Mesothelial cell of epicardium (in vitro differentiated cells): ENCODE results near the gene TC2N. TPM values are rescaled to one million over a fixed set of nuclear protein-coding genes. Genes with fewer than 3 reads are reported as not detected.

Source experiments
- DNase-seq, 2 experiments: peaks; one replicate each; pipeline ENCODE4 v3.0.0; 2021; ENCODE audit warnings: low spot score in 2 of 2; ENCODE audit not compliant: unreplicated experiment in 2 of 2
- H3K27ac Mint-ChIP-seq: 2 replicates; pipeline ENCODE4 v1.8.0; 2021; ENCODE audit warnings: mixed read lengths
- H3K27me3 Mint-ChIP-seq: 2 replicates; pipeline ENCODE4 v1.8.0; 2021; ENCODE audit warnings: low read depth, mixed read lengths
- H3K36me3 Mint-ChIP-seq: 2 replicates; pipeline ENCODE4 v1.8.0; 2021; ENCODE audit warnings: mixed read lengths
- H3K4me1 Mint-ChIP-seq: 2 replicates; pipeline ENCODE4 v1.8.0; 2021; ENCODE audit warnings: mixed read lengths
- H3K4me3 Mint-ChIP-seq: 2 replicates; pipeline ENCODE4 v1.8.0; 2021; ENCODE audit warnings: mild to moderate bottlenecking, moderate library complexity, mixed read lengths
- H3K9me3 Mint-ChIP-seq: 2 replicates; pipeline ENCODE4 v1.8.0; 2021; ENCODE audit warnings: mixed read lengths
- total RNA-seq: library from RNA; stranded (reverse); gene quantifications from 3 replicates; pipeline ENCODE4 v1.2.1, GENCODE V29; 2021
- TF ChIP-seq, protein P1 (sequence below): fragments of 200-600 bp; sonication (generic); IDR thresholded peaks from one replicate; pipeline ENCODE4 v1.5.0; 2021; ENCODE audit warnings: antibody characterized with exemption; ENCODE audit not compliant: unreplicated experiment

The TC2N gene
- total RNA-seq, 1 donor from 2014 or later: 8.5 TPM

DNA sequence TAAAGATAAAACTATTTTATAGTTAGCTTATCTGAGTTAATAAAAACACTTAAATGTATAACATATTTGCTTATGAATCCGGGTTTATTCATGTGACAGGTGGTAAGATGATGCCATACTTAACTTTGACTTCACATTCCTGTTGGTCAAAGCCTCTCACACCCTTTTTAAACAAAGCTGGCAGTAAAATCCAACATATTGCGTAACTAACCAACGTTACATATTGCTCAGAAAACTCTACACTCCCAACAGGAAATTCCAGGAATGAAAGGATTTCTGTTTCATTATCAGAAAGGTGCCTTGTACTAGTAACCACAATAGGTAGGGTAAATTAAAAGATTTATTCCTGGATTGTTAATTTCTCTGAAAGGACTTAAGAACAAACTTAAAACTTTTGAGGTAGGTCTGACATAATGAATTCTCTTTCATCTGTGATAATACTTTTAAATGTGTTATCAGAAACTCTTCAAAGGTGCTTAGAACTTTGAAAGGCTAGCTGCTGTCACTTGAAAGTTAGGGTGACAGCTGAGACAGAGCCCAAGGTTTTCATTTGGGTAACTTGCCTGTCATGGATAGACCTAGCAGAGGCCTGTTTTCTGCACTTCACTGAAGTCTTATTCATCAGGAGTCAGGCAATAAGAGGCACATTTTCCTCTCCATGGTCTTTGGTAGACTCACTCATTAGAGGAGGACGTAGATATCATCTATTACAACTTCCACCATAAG is 111.6 kb downstream of the TC2N start:
- peaks cover 12% of the 10 kb centered on the region for H3K9me3 Mint-ChIP-seq
- H3K4me3 Mint-ChIP-seq: no peak overlapping the region
- peak overlapping the region; percentile 47 for H3K27ac Mint-ChIP-seq
- peaks cover 12% of the 10 kb centered on the region for H3K4me1 Mint-ChIP-seq
- TF ChIP-seq, protein P1, sequence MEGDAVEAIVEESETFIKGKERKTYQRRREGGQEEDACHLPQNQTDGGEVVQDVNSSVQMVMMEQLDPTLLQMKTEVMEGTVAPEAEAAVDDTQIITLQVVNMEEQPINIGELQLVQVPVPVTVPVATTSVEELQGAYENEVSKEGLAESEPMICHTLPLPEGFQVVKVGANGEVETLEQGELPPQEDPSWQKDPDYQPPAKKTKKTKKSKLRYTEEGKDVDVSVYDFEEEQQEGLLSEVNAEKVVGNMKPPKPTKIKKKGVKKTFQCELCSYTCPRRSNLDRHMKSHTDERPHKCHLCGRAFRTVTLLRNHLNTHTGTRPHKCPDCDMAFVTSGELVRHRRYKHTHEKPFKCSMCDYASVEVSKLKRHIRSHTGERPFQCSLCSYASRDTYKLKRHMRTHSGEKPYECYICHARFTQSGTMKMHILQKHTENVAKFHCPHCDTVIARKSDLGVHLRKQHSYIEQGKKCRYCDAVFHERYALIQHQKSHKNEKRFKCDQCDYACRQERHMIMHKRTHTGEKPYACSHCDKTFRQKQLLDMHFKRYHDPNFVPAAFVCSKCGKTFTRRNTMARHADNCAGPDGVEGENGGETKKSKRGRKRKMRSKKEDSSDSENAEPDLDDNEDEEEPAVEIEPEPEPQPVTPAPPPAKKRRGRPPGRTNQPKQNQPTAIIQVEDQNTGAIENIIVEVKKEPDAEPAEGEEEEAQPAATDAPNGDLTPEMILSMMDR: no peak
- peaks cover 6% of the 10 kb centered on the region for H3K27me3 Mint-ChIP-seq
- DNase-seq: no peak
- H3K36me3 Mint-ChIP-seq: peaks cover 6% of the 10 kb centered on the region

DNA sequence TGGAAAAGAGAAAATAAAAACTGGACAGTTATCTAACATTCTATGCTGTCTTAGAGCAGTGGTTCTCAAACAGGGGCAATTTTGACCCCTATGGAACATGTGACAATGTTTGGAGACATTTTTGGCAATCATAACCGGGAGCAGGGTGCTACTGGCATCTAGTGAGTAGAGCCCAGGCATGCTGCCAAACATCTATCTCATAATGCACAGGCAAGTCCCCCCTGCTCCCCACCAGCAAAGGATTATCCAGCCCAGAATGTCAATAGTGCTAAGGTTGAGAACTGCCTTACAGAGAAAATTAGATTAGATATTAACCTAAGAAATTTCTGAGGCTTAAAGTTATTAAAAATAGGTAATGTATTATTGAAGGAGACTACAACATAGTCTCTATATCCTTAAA is 112.5 kb downstream of the TC2N start:
- Mint-ChIP-seq H3K36me3 (no peaks in the 10 kb centered on the region), H3K4me1 (peaks cover 12% of the 10 kb centered on the region), H3K27ac (no peak overlapping the region), H3K27me3 (peaks cover 6% of the 10 kb centered on the region), H3K9me3 (peaks cover 4% of the 10 kb centered on the region), H3K4me3 (no peak overlapping the region)
- TF ChIP-seq, protein P1: no peak
- DNase-seq: no peak

DNA sequence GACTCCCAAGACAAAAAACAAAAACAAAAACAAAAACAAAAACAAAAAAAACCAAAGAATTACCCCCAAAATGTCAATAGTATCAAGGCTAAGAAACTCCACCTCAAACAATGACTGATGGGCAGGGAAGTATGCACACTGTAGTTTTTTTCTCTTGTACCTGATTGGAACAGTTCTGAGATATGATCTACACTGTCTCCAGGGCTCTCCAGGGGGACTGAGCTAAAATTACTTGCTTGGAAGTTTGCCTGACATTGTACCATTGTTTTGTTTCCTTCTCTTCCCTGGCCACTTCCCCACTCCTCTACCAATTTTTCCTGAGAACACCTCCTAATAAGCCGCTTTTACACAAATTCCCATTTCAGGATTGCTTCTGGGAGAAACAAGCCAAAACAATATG is 113.2 kb downstream of the TC2N start:
- Mint-ChIP-seq H3K36me3 (no peaks in the 10 kb centered on the region), H3K4me1 (peaks cover 12% of the 10 kb centered on the region), H3K27ac (no peak overlapping the region), H3K4me3 (no peak overlapping the region), H3K27me3 (peaks cover 6% of the 10 kb centered on the region), H3K9me3 (no peaks in the 10 kb centered on the region)
- DNase-seq: no peak
- TF ChIP-seq, protein P1: no peak

DNA sequence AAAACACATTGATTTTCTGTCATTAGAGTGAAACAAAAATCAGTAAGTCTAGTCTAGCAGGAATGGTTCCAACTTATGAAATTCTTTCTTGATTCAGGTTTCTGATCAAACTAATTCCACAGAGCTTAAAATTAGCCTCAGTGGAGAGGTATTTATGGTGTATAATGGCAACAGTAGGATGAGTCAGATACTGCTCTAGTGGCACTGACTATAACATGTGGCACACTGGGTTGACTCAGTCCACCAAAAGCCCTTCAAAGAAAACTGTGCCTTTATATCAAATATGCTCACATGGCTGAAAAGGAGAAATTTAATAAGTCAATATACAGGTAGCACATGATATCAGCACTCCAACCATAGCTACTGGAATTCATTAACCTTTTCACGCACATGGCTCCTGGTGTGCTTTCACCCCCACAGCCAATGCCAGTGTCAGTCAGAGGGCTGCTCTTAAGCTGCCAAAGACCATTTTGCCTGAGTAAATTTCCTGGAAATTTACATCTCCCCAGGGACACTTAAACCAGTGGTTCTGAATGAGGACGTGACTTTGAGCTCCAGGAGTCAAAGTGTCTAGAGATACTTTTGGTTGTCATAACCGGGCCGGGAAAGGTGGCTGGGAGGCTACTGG is 113.7 kb downstream of the TC2N start:
- peaks cover 5% of the 10 kb centered on the region for H3K9me3 Mint-ChIP-seq
- H3K4me1 Mint-ChIP-seq: peaks cover 12% of the 10 kb centered on the region
- no peak overlapping the region for H3K27ac Mint-ChIP-seq
- H3K4me3 Mint-ChIP-seq: no peak overlapping the region
- TF ChIP-seq, protein P1: no peak
- peaks cover 6% of the 10 kb centered on the region for H3K27me3 Mint-ChIP-seq
- no peak for DNase-seq
- no peaks in the 10 kb centered on the region for H3K36me3 Mint-ChIP-seq

DNA sequence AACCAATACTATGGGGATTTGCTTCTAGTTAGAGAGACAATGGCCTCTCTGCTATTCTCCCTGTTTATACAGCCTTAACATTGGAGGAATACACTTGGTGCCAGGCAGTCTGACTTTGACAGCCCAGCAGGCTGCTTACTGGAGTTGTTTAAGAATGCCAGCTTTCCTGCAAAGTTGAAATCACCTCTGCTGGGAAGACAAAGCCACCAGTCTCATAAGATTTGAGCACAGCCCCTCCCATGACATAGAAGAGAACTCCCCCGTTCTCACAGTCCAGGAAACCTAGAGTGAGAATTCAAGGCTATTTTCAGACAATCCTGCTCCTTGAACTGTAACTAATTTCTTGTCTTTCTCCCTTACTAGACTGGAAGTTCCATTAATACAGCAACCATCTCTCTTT is 114.4 kb downstream of the TC2N start:
- Mint-ChIP-seq H3K9me3 (peaks cover 5% of the 10 kb centered on the region), H3K27ac (no peak overlapping the region)

More for the DNA sequence above, 114.4 kb downstream of the TC2N start:
- TF ChIP-seq, protein P1: no peak
- DNase-seq: no peak
- peaks cover 12% of the 10 kb centered on the region for H3K4me1 Mint-ChIP-seq
- no peak overlapping the region for H3K4me3 Mint-ChIP-seq
- H3K27me3 Mint-ChIP-seq: peaks cover 6% of the 10 kb centered on the region
- H3K36me3 Mint-ChIP-seq: no peaks in the 10 kb centered on the region
